Esophagus muscularis mucosa (tissue), 4 donors: ENCODE data around the gene CHN1.

Source experiments
- CTCF ChIP-seq, 3 experiments: fragments of 200-600 bp in 2 of 3; fragments of 450-650 bp in 1 of 3; sonication (generic) in 2 of 3; IDR thresholded peaks; one replicate each; pipeline ENCODE4 v1.5.1; 2017 to 2019; ENCODE audit warnings: antibody characterized with exemption in 3 of 3, mild to moderate bottlenecking in 2 of 3, moderate library complexity in 1 of 3
- EP300 ChIP-seq: sonication (generic); formaldehyde crosslinking; IDR thresholded peaks from one replicate; pipeline ENCODE4 v1.6.1; 2017; ENCODE audit warnings: antibody characterized with exemption
- POLR2A ChIP-seq: fragments of 450-650 bp; IDR thresholded peaks from one replicate; pipeline ENCODE4 v1.6.1; 2017; ENCODE audit warnings: antibody characterized with exemption, moderate library complexity, mild to moderate bottlenecking, low read depth
- POLR2AphosphoS5 ChIP-seq, 2 donors: sonication (generic); formaldehyde crosslinking; IDR thresholded peaks; one replicate each; pipeline ENCODE4 v1.6.1; 2017; ENCODE audit warnings: antibody characterized with exemption in 2 of 2

- no peak for TF ChIP-seq POLR2A
- TF ChIP-seq POLR2AphosphoS5 (IDR thresholded peaks at IDR 0.05), result no peak
- TF ChIP-seq EP300, result no peak
- no peak for TF ChIP-seq CTCF (IDR thresholded peaks at IDR 0.05)
Observed at GRCh38 chr2:174897286-174897685, 107.9 kb downstream of the CHN1 start.
